Keratinocyte (primary cell): Measurements from ENCODE around the gene TFDP1.

Experiments
- CTCF ChIP-seq, 3 experiments: IDR thresholded peaks in 1 of 3; conservative IDR thresholded peaks in 1 of 3; optimal IDR thresholded peaks in 1 of 3; 2 replicates in 2 of 3; 3 replicates in 1 of 3; pipeline versions ENCODE3 to v1.5.1; 2011; ENCODE audit warnings: low read length in 3 of 3, mild to moderate bottlenecking in 3 of 3, moderate library complexity in 2 of 3, control low read depth in 1 of 3, inconsistent platforms in 1 of 3; ENCODE audit not compliant: insufficient read depth in 2 of 3; ENCODE audit errors: extremely low read depth in 1 of 3
- EZH2 ChIP-seq: IDR thresholded peaks from one replicate; pipeline ENCODE4 v1.6.1; 2012; ENCODE audit warnings: inconsistent platforms, mild to moderate bottlenecking, low read length, moderate library complexity

GRCh38 chr13:113611996-113612395 is 27.4 kb downstream of the TFDP1 start:
- no peak for TF ChIP-seq CTCF (optimal IDR thresholded peaks at IDR 0.05 in 1 of 3, IDR thresholded peaks at IDR 0.05 in 1 of 3, conservative IDR thresholded peaks at IDR 0.05 in 1 of 3; ENCODE audit: extremely low read depth in 1 of 3, insufficient read depth in 2 of 3, low read length in 3 of 3)
- TF ChIP-seq EZH2: no peak
